Mesothelial cell of epicardium (in vitro differentiated cells): ENCODE data around the gene KDM4F. TPM values are rescaled to one million over a fixed set of nuclear protein-coding genes. Genes with fewer than 3 reads are reported as not detected.
"Not testable (repeated sequence)": the region's sequence is repeated elsewhere in the genome, so short reads cannot be mapped to it uniquely, and the experiment has no call there.

Source experiments
- DNase-seq, 2 experiments: peaks; one replicate each; pipeline ENCODE4 v3.0.0; 2021; ENCODE audit warnings: low spot score in 2 of 2; ENCODE audit not compliant: unreplicated experiment in 2 of 2
- H3K27ac Mint-ChIP-seq: 2 replicates; pipeline ENCODE4 v1.8.0; 2021; ENCODE audit warnings: mixed read lengths
- H3K27me3 Mint-ChIP-seq: 2 replicates; pipeline ENCODE4 v1.8.0; 2021; ENCODE audit warnings: low read depth, mixed read lengths
- H3K36me3 Mint-ChIP-seq: 2 replicates; pipeline ENCODE4 v1.8.0; 2021; ENCODE audit warnings: mixed read lengths
- H3K4me1 Mint-ChIP-seq: 2 replicates; pipeline ENCODE4 v1.8.0; 2021; ENCODE audit warnings: mixed read lengths
- H3K4me3 Mint-ChIP-seq: 2 replicates; pipeline ENCODE4 v1.8.0; 2021; ENCODE audit warnings: mild to moderate bottlenecking, moderate library complexity, mixed read lengths
- H3K9me3 Mint-ChIP-seq: 2 replicates; pipeline ENCODE4 v1.8.0; 2021; ENCODE audit warnings: mixed read lengths
- CTCF ChIP-seq: fragments of 200-600 bp; sonication (generic); IDR thresholded peaks from one replicate; pipeline ENCODE4 v1.5.0; 2021; ENCODE audit warnings: antibody characterized with exemption; ENCODE audit not compliant: unreplicated experiment
- total RNA-seq: library from RNA; stranded (reverse); gene quantifications from 3 replicates; pipeline ENCODE4 v1.2.1, GENCODE V29; 2021

KDM4F gene
- total RNA-seq, result not detected in 3 replicates

GRCh38 chr11:95049122-95049521 lies at the start of gene KDM4F:
TSS of gene KDM4F (plus strand) at chr11:95049422.
- H3K9me3 Mint-ChIP-seq, DNase-seq, H3K27ac Mint-ChIP-seq, H3K4me3 Mint-ChIP-seq, H3K4me1 Mint-ChIP-seq, H3K36me3 Mint-ChIP-seq: not testable (repeated sequence)
- peaks cover 52% of the 10 kb centered on the region for H3K27me3 Mint-ChIP-seq

- Mint-ChIP-seq H3K27ac (no peak overlapping the region), H3K4me3 (no peak overlapping the region), H3K27me3 (peaks cover 23% of the 10 kb centered on the region), H3K9me3 (peaks cover 19% of the 10 kb centered on the region), H3K36me3 (peaks cover 12% of the 10 kb centered on the region), H3K4me1 (no peaks in the 10 kb centered on the region)
- no peak for TF ChIP-seq CTCF
- no peak for DNase-seq
Observed at GRCh38 chr11:95003716-95004115, 45.5 kb upstream of the KDM4F start.

GRCh38 chr11:95005642-95006041 lies 43.6 kb upstream of the KDM4F start:
- peaks cover 15% of the 10 kb centered on the region for H3K9me3 Mint-ChIP-seq
- no peaks in the 10 kb centered on the region for H3K4me1 Mint-ChIP-seq
- no peaks in the 10 kb centered on the region for H3K36me3 Mint-ChIP-seq
- TF ChIP-seq CTCF, result no peak
- H3K27ac Mint-ChIP-seq, result no peak overlapping the region
- H3K27me3 Mint-ChIP-seq, result peaks cover 36% of the 10 kb centered on the region
- H3K4me3 Mint-ChIP-seq, result no peak overlapping the region
- no peak for DNase-seq

- H3K4me3 Mint-ChIP-seq, result no peak overlapping the region
- TF ChIP-seq CTCF, result no peak
- no peak overlapping the region for H3K27ac Mint-ChIP-seq
- peaks cover 13% of the 10 kb centered on the region for H3K9me3 Mint-ChIP-seq
- peaks cover 31% of the 10 kb centered on the region for H3K27me3 Mint-ChIP-seq
- DNase-seq, result no peak
- peaks cover 4% of the 10 kb centered on the region for H3K4me1 Mint-ChIP-seq
- no peaks in the 10 kb centered on the region for H3K36me3 Mint-ChIP-seq
Observed at GRCh38 chr11:95011376-95011775, 37.8 kb upstream of the KDM4F start.

- Mint-ChIP-seq H3K27ac (no peak overlapping the region), H3K9me3 (no peaks in the 10 kb centered on the region), H3K4me1 (peaks cover 6% of the 10 kb centered on the region), H3K36me3 (no peaks in the 10 kb centered on the region), H3K4me3 (no peak overlapping the region), H3K27me3 (peaks cover 14% of the 10 kb centered on the region)
- DNase-seq, result no peak
- TF ChIP-seq CTCF, result no peak
Observed at GRCh38 chr11:95014184-95014821, 34.9 kb upstream of the KDM4F start.

GRCh38 chr11:95016139-95016538 lies 33.1 kb upstream of the KDM4F start:
- H3K4me3 Mint-ChIP-seq, result no peak overlapping the region
- no peaks in the 10 kb centered on the region for H3K9me3 Mint-ChIP-seq
- no peaks in the 10 kb centered on the region for H3K36me3 Mint-ChIP-seq
- H3K4me1 Mint-ChIP-seq, result peaks cover 6% of the 10 kb centered on the region
- peak overlapping the region; percentile 30 for H3K27ac Mint-ChIP-seq
- H3K27me3 Mint-ChIP-seq, result peaks cover 2% of the 10 kb centered on the region
- TF ChIP-seq CTCF, result no peak
- DNase-seq, result no peak

GRCh38 chr11:95021468-95021867 lies 27.8 kb upstream of the KDM4F start:
- H3K4me1 Mint-ChIP-seq, H3K27ac Mint-ChIP-seq, H3K4me3 Mint-ChIP-seq, H3K27me3 Mint-ChIP-seq, DNase-seq, H3K9me3 Mint-ChIP-seq, H3K36me3 Mint-ChIP-seq: not testable (repeated sequence)
